Hematopoietic multipotent progenitor cell treated with erythropoietin and hydrocortisone succinate and interleukin-3 and kit ligand, for 15 days (in vitro differentiated cells): ENCODE results near the gene FAM186B.
A peak's percentile ranks its signal among the peaks of the same experiment; 100 is the strongest.

Source experiments
- DNase-seq: peaks from one replicate; pipeline ENCODE4 v3.0.0-alpha.2; 2015; ENCODE audit warnings: low spot score

The FAM186B gene

DNA sequence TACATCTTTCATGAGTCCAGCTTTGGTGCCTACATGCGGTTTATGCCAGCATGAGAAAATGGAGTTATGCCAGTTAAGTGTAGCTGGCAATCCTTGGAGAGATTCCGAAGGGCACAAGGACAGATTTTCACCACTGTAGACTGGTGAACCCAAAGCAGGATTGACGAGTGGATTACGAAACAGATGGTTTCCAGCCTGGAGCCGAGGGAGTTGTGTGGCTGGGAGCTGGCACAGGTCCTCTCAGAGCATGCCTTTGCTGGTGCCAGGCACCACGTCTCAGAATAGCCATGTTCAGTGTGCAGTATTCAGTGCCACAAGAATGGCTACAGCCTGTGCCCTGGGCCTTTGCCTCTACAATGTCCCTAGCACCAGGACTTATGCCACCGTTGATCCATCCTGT is 53.4 kb downstream of the FAM186B start:
- DNase-seq, result no peak

DNA sequence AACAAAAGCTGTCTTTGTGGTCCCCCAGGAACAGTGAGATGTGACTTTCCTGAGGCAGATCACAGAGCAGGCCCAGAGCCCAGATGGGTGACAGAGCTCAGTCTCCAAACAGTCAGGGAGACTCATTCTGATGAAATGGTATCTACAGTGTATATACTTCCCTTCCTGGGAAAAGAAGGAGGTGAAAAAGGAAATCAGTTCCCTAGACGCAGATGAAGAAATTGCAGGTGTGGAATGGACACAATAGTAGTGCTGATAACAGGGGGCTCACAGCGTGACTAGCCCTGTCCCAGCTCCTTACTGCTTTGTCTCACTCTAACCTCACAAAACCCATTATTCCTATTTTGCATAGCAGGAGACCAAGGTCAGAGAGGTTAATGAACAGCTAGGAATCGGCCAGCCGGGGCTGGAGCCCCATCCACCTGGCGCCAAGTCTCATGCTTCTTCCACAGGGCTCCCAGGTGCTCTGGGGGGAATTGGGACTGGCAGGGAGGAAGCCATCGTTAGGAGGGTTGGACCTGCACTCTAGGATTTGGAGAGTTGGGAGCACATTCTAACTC is 54.7 kb downstream of the FAM186B start:
- DNase-seq, result no peak

DNA sequence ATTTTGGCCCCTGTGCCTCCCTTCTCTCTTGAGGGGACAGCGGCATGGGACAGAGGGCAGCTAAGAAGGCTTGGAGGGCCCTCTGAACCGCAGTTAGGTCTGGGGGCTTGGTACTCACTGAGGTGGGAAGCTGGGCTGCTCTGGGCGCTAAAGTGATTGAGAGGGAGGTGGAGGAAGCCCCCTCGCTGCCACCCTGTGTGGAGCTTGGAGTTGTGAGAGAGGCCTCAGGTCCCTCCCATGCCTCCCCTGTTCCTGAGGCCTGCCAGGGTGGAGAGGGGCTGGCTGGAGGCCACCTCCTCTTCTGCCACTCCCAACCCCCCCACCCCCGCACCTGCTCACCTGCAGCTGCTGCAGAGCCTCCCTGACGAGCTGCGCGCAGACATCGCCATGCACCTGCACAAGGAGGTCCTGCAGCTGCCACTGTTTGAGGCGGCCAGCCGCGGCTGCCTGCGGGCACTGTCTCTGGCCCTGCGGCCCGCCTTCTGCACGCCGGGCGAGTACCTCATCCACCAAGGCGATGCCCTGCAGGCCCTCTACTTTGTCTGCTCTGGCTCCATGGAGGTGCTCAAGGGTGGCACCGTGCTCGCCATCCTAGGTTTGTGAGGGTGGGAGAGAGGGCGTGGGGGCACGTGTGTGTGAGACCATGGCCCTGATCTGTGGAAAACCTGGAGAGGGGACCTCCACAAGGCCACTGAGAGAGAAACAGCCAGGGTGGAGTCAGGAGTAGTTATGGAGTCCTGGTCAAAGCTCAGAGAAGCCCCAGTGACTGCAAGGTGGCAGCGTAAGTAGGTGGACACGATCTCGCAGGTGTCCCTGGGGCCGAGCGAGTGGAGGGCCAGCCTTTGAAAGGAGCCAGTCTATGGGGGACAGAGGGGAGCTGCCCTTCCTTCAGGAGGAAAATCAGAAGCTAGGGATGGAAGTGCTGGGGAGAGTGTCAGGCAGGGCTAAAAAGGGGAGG is 55.4 kb downstream of the FAM186B start:
- DNase-seq, result no peak

DNA sequence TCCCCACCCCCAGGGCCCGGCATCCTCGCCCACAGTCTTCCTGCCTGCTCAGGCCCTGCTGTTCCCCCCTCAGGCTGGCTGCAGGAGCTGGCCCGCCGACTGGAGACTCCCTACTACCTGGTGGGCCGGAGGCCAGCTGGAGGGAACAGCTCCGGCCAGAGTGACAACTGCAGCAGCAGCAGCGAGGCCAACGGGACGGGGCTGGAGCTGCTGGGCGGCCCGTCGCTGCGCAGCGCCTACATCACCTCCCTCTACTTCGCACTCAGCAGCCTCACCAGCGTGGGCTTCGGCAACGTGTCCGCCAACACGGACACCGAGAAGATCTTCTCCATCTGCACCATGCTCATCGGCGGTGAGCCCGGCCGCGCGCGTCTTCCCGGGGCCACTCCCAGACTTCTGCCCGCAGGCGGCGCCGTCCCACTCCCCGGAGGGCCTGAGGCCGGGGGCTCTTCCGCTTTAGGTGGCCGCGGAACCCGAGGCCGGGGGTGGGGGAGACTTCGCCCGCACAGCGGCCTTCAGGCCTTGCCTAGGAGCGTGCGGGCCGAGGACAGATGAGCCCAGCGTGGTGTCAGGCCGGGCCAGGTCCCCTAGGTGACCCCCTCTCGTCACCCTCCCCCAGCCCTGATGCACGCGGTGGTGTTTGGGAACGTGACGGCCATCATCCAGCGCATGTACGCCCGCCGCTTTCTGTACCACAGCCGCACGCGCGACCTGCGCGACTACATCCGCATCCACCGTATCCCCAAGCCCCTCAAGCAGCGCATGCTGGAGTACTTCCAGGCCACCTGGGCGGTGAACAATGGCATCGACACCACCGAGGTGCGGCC is 56.4 kb downstream of the FAM186B start:
- no peak for DNase-seq

DNA sequence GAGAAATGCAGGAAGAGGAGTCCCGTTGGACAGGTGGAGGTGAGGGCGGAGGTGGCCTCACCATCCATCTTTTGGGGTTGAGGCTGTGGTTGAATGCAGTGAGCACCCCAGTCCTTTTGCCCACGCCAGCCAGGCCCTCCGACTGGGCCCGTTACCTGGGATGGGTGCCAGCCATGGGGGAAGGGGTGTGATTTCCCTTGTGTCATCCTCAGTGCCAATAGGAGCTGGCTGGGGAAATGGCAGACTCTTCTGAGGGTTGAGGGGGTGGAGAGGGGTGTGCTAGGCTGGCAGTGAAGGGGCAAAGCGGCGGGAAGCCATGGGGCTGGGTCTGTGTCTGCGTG is 57.0 kb downstream of the FAM186B start:
- no peak for DNase-seq

DNA sequence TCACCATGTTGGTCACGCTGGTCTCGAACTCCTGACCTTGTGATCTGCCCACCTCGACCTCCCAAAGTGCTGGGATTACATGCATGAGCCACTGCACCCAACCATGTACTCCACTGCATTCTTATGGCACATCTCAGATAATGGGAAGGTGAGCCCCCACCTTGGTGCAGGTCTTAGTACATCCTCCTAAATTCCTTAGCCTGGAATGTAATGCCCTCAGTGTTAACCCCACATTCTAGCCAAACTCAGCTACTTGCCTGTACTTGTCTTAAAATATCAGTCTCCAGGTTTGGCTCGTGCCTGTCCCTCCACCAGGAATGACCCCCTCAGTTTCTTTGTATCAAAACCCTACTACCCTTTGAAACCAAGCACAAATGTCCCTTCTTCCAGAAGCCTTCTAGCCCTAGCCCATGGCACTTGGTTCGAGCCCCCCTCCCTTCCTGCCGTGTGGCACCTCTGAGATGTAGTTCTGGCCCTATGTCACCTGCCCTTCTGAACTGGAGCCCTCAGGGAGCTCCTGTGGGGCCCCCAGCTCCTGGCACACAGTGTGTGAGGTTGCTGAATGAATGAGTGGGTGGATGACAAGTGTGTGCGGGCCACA is 58.2 kb downstream of the FAM186B start:
- no peak for DNase-seq

DNA sequence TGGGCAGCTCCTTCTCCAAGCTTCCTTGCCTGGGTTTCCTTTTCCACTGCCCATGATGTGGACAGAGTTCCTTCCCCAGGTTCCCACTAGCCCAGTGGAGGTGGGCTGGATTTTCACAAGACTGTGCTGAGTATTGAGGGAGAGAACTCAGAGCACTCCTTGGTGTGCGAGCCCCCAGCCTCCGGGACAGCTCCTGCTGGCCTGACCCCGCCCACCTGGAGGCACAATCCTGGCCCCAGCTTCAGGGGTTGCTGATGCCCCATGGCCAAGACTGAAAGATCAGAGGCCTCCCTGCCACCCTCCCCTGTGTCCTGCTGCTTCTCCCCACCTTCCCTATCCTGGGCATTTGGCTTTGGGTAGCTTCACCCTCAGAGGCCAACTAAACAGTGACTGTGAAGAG is 59.0 kb downstream of the FAM186B start:
- DNase-seq, result no peak

DNA sequence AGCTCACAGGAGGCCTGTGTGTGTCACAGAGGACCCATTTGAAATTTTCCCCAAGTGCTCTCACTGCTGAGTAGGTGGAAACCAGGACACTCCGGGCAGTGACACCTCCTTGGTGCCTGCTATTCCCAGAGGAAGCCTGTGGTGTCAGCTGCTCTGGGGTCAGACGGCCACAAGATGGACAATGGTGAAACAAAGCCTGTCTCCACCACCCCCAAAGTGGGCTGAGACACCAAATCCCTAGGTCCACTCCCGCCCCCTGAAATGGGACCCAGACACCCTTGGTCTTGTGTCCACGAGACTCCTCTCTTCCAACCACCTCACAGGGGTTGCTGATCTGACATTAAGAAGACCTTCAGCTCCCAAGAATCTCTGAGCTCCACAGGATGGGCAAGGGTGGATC is 59.6 kb downstream of the FAM186B start:
- no peak for DNase-seq

DNA sequence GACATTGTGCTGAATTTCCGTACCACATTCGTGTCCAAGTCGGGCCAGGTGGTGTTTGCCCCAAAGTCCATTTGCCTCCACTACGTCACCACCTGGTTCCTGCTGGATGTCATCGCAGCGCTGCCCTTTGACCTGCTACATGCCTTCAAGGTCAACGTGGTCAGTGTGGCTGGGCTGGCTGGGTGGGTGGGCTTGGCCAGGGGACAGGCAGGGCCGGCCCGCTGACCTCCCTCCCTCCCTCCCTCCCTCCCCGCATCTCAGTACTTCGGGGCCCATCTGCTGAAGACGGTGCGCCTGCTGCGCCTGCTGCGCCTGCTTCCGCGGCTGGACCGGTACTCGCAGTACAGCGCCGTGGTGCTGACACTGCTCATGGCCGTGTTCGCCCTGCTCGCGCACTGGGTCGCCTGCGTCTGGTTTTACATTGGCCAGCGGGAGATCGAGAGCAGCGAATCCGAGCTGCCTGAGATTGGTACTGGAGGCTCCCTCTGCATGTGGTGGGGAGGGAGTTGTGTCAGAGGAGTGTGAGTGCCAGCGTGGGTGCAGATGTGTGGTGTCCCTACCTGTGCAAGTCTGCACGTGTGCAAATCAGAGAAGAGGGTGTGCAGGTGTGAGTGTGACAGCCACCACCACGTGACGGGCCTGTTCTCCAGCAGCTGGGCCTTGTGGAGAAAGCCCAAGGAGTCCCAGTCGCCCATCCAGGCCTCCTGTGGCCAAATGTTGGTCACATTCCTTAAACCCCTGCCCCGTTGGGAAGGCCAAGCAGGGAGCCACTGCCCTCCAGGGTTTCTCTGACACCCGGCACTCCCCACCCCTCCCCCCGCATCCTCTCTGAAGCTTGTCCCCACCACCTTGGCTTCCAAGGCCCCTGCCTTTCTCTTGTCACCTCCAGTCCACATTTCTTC is 61.3 kb downstream of the FAM186B start:
- DNase-seq, result no peak

DNA sequence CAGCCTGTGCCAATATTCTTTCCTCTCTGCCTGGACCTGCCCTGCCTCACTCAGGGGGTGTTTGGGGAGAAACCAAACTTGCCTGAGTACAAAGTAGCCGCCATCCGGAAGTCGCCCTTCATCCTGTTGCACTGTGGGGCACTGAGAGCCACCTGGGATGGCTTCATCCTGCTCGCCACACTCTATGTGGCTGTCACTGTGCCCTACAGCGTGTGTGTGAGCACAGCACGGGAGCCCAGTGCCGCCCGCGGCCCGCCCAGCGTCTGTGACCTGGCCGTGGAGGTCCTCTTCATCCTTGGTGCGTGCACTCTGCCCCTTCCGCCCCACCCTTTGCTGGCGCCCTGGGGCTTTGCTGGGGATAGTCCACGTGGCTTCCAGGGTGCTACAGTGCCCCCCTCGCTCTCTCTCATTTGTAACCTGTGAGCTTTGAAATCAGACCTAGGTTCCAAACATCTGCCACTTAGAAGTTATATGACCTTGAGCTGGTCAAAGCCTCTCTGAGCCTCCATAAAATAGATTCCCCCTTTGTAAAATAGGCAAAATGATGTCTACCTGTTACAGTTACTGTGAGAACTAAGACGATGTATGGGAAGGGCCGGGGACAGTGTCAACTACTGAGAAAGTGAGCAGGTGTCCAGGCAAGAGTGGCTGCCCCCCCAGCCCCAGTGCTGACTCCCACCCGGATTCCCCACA is 62.1 kb downstream of the FAM186B start:
- no peak for DNase-seq

DNA sequence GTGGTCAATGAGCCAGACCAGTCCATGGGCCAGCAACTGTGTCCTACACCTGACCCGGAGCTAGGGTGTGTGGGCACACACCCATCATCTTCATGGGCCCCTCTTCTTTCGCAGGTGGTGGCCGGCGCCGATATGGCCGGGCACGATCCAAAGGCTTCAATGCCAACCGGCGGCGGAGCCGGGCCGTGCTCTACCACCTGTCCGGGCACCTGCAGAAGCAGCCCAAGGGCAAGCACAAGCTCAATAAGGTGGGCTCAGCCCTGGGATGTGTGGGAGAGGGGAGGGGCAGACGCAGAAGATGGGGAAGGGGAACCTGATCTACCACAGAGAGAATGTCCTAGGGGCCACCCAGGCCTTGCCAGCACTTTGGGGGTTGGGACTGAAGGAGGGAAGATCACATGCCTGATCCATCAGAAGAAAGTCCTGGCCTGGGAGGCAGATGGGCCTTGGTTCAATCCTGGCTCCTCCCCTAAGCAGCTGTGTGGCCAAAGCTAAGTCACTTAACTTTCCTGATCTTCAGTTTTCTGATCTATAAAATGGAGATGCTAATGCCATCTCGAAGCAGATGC is 62.8 kb downstream of the FAM186B start:
- DNase-seq, result no peak

DNA sequence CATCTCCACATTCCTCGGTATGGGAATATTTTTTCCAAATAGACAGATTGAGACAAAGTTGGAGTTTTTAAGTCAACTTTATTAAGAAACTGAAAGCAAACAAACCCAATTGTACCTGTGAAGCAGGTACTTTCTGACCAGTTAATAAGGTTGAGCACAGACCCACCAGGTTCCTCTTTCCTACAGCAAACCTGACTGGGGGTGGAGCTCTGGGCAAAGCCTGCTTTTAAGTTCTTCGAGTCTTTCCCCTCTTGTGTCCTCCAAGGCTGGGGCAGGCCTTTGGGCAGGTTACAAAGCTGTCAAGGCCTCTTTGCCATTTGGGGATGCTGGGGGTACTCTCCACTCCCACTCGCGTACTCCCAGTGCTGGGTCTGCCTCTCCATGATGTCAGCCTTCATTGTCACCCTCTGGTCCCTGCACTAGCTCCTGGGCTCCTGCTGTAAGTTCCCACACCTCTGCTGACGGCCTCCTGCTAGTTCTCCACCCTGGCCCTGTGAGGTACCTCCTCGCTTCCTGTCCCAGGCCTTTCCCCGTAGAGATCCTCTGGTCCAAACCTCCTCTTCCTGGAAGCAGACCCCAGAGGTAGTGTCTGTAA is 63.4 kb downstream of the FAM186B start:
- no peak for DNase-seq

DNA sequence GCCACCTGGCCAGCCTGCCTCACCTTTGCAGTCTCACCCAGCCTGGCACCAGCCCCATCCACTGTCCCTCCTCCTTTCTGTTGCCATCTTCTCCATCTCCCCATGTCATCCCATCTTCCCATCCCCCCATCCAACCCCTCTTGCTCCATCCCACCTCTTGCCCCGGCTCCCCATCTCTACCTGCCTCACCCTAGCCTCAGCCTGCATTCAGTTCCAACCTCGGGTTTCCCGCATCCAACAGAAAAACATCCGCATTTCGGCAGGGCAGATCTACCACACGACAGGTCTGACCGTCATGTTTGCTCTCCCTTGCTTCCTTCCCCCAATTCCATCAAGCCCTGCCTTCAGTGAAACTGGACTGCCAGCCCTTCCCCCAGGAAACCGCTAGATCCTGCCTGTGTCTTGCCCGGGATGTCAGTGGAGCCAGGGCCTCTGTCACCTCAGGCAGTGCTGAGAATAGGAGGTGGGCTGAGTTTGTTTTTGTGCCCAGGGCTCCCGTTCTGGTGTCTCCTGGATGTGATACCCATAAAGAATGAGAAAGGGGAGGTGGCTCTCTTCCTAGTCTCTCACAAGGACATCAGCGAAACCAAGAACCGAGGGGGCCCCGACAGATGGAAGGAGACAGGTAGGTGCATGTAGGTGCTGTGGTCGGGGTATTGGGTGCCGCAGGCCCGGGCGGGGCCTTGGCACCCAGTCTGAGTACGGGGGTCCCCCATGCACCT is 64.1 kb downstream of the FAM186B start:
- no peak for DNase-seq

DNA sequence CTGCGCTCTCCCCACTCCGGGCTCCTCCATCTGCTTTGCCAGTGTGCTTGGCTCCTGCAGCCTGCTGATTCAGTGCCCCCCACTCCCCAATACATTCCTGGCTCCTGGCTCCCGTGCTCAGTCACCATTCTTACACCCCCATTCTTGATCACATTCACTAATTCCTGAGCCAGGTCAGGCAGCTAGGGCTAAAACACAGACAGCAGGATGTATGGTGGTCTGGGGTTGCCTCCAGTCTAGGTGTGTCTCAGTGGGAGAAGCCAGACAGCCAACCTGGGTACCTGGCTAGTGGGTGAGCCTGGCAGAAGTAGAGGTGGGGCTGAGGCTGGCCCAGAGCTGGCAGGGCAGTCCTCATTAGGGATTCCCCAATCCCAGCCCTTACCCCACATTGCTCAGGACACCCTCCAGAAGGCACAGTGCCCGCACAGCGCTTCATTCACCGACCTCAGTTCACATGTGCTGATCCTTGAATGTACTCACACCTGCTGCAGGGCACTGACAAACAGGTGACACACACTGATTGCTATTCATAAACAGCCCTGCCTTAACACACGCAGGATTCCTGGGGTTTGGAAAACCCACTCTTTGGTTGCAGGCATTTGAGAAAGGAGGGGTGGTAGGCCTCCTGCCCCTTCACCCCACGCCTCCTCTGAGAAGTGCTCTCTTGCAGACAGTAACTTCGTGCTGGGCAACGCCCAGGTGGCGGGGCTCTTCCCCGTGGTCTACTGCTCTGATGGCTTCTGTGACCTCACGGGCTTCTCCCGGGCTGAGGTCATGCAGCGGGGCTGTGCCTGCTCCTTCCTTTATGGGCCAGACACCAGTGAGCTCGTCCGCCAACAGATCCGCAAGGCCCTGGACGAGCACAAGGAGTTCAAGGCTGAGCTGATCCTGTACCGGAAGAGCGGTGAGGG is 65.0 kb downstream of the FAM186B start:
- no peak for DNase-seq

DNA sequence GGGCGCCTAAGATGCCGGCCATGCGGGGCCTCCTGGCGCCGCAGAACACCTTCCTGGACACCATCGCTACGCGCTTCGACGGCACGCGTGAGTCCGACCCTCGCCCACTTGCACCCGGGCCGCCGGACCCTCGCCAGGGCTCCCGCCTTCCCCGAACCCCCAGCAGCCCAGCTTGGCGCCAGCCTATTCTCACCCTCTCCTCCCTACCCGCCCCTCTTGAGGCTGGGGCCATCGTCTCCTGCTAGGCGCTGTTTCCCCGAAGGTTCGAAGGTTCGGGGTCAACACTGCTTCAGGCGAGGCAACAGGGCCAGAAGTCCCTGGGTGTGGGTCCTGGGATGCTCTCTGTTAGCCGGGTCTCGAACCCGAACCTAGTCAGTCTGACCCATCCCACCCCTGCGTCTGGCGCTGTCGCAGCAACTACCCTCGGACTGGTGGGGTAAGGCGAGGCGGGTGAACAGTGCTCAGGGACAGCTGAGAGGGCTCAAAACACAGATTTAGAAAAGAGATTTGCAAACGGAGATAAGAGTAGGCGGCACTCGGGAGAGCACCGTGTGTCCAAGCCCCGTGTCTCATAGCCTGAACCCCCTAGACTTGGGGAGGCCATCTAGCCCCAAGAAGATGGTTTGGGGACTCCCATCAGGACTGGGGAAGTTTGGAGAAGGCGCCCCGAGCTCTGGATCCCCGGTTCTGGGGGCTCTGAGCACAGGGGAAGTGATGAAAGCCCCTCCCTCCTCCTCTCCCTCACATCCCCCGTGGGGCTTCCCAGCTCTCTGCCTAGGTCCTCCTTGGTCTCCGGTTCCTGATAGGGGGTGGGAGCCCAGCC is 65.8 kb downstream of the FAM186B start:
- no peak for DNase-seq

DNA sequence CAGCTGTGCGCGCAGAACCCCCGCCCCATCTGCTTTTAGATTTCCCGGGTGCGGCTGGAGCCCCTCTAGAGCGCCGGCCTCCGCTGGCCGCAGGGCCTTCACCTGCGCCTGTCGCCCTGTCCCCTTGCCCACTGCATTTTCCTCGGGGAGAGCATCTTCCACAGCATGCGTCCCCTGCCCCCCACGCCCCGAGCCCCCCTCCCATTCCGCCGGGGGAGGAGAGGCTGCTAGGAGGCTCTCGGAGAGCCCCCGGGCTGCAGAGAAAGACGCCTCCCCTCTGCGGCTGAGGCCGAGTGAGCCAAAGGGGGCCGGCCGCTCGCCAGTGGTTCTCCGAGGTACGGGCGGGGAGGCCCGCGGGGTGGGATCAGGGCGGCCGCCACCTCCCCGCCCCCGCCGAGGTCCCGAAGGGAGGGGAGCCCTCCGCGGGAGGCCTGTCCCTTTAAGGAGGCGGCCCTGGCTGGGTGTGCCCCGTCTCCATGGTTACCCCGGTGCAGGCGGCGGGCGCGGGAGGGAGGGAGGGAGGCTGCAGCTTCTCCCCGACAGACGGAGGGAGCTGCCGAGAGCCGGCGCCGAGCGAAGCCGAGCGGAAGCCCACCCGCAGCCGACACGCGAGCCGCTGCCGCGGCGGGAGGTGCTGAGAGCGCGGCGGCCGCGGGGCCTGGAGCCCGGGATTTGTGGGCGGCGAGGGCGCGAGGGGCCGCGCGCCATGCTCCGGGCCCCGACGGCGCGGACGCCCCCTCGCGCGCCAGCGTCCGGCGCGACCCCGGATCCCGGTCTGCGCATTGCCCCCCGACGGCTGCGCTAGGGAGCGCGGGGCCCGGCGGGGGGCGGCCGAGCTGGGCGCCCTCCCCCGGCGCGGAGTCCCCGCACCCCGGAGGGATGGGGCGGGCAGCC is 66.7 kb downstream of the FAM186B start, which contains the start of gene KCNH3:
KCNH3 (plus strand) TSS at position 521 of the 894 bp plus-strand sequence. CDS start 387 bp downstream, outside the sequence.
- peak; percentile 76 for DNase-seq
